Endothelial cell of umbilical vein (primary cell): ENCODE results near the gene LIN28B. TPM values are rescaled to one million over a fixed set of nuclear protein-coding genes. Genes with fewer than 3 reads are reported as not detected.

ENCODE experiments used
- BruUV-seq: library from RNA; stranded (reverse); fragments of 400-500 nt; replicated peaks from 2 replicates; lab custom pipeline; 2021; lab: Mats Ljungman, UMichigan
- CTCF ChIA-PET: fragments of 300-600, 350-600 bp; sonication (Branson Sonifier 250); formaldehyde crosslinking; loops from one replicate; lab custom pipeline; 2021; ENCODE audit warnings: antibody characterized with exemption, inconsistent platforms; lab: Charles Lee
- POLR2A ChIA-PET: fragments of 300-600, 350-600 bp; sonication (Branson Sonifier 250); formaldehyde crosslinking; loops from one replicate; lab custom pipeline; 2021; ENCODE audit warnings: antibody characterized with exemption, inconsistent platforms; lab: Charles Lee
- DNase-seq: peaks from one replicate; pipeline ENCODE4 v3.0.0-alpha.2; 2011; ENCODE audit warnings: low read depth, low spot score
- FAIRE-seq: peaks from 2 replicates; lab custom pipeline; 2011; peaks lifted over from hg19 to GRCh38; lab: Jason Lieb, UNC
- H2AFZ ChIP-seq: 2 replicates; pipeline ENCODE4 v1.6.0; 2012; ENCODE audit warnings: low read depth, low read length, control low read depth, inconsistent platforms
- H3K27ac ChIP-seq: 2 replicates; pipeline ENCODE4 v1.5.1; 2011; ENCODE audit warnings: low read depth, mild to moderate bottlenecking, control low read depth, low read length, moderate library complexity; ENCODE audit not compliant: insufficient read depth
- H3K27me3 ChIP-seq, 2 experiments: 2 replicates each; pipeline versions ENCODE4 v1.6.0 to v1.6.1; 2011; ENCODE audit warnings: low read length in 2 of 2, mixed read lengths in 1 of 2; ENCODE audit not compliant: control insufficient read depth in 2 of 2, insufficient read depth in 2 of 2
- H3K36me3 ChIP-seq, 2 experiments: 2 replicates in 1 of 2; 3 replicates in 1 of 2; pipeline ENCODE4 v1.5.1; 2011; ENCODE audit warnings: low read length in 2 of 2, mild to moderate bottlenecking in 1 of 2, moderate library complexity in 1 of 2; ENCODE audit not compliant: control insufficient read depth in 2 of 2, insufficient read depth in 2 of 2; ENCODE audit errors: extremely low read depth in 1 of 2
- H3K4me1 ChIP-seq: 3 replicates; pipeline ENCODE4 v1.5.1; 2011; ENCODE audit warnings: mild to moderate bottlenecking, low read length; ENCODE audit not compliant: control insufficient read depth, insufficient read depth; ENCODE audit errors: extremely low read depth
- H3K4me2 ChIP-seq: 2 replicates; pipeline ENCODE4 v1.6.1; 2011; ENCODE audit warnings: low read length, control low read depth, mixed read lengths; ENCODE audit not compliant: insufficient read depth
- H3K4me3 ChIP-seq, 3 experiments: fragments of 200-600 bp in 1 of 3; sonication (generic), shearing (Covaris generic) in 1 of 3; replicated peaks in 1 of 3; 2 replicates each; pipeline ENCODE4 v1.5.1; 2011 to 2016; ENCODE audit warnings: control low read depth in 3 of 3, low read length in 3 of 3, mild to moderate bottlenecking in 2 of 3, inconsistent platforms in 1 of 3, low read depth in 1 of 3, moderate library complexity in 1 of 3; ENCODE audit not compliant: insufficient read depth in 1 of 3
- H3K79me2 ChIP-seq: 2 replicates; pipeline ENCODE4 v1.6.0; 2012; ENCODE audit warnings: low read length, inconsistent platforms; ENCODE audit not compliant: control insufficient read depth, insufficient read depth
- H3K9ac ChIP-seq: replicated peaks from 2 replicates; pipeline ENCODE3; 2011; ENCODE audit warnings: low read length, control low read depth; ENCODE audit not compliant: insufficient read depth; ENCODE audit errors: extremely low read depth
- H3K9me1 ChIP-seq: replicated peaks from 3 replicates; pipeline ENCODE4 v1.6.0; 2011; ENCODE audit warnings: mild to moderate bottlenecking, low read length; ENCODE audit not compliant: control insufficient read depth, insufficient read depth; ENCODE audit errors: extremely low read depth
- H3K9me3 ChIP-seq: replicated peaks from 2 replicates; pipeline ENCODE4 v1.5.1; 2012; ENCODE audit warnings: low read length, inconsistent platforms; ENCODE audit not compliant: control insufficient read depth, insufficient read depth
- H4K20me1 ChIP-seq: replicated peaks from 2 replicates; pipeline ENCODE3; 2011; ENCODE audit warnings: mild to moderate bottlenecking, low read length; ENCODE audit not compliant: control insufficient read depth, insufficient read depth; ENCODE audit errors: extremely low read depth
- FOS ChIP-seq: IDR thresholded peaks from 2 replicates; pipeline ENCODE4 v1.6.1; 2011; ENCODE audit warnings: mild to moderate bottlenecking, low read length, moderate library complexity, borderline replicate concordance; ENCODE audit not compliant: insufficient read depth
- GATA2 ChIP-seq: IDR thresholded peaks from 2 replicates; pipeline ENCODE4 v1.7.0; 2011; ENCODE audit warnings: low read depth, mild to moderate bottlenecking, moderate library complexity, mixed read lengths, low read length; ENCODE audit not compliant: insufficient read length, insufficient read depth
- JUN ChIP-seq: IDR thresholded peaks from 2 replicates; pipeline ENCODE4 v1.6.1; 2011; ENCODE audit warnings: borderline replicate concordance, low read depth; ENCODE audit not compliant: insufficient read length, insufficient read depth
- MAX ChIP-seq: IDR thresholded peaks from 2 replicates; pipeline ENCODE4 v1.6.1; 2011; ENCODE audit not compliant: insufficient read depth, insufficient read length
- MYC ChIP-seq: IDR thresholded peaks from one replicate; pipeline ENCODE4 v1.6.1; 2011; ENCODE audit warnings: mild to moderate bottlenecking, low read depth, low read length
- POLR2A ChIP-seq: IDR thresholded peaks from 2 replicates; pipeline ENCODE4 v1.6.1; 2012; ENCODE audit warnings: low read depth, mild to moderate bottlenecking, control low read depth, low read length
- POLR2AphosphoS5 ChIP-seq: IDR thresholded peaks from 2 replicates; pipeline ENCODE4 v1.6.1; 2012; ENCODE audit warnings: low read depth, mild to moderate bottlenecking, control low read depth, low read length, moderate library complexity; ENCODE audit not compliant: insufficient read depth
- dilution Hi-C: fragments of 300-500 bp; cut with MboI; formaldehyde crosslinking; loops from one replicate; pipeline ENCODE4 v1.15.0; 2019; ENCODE audit warnings: low sequenced_read_pairs; ENCODE audit not compliant: extremely low pct_ligation_motif_present
- intact Hi-C: fragments of 100-400 bp; cut with micrococcal nuclease; formaldehyde crosslinking; loops from one replicate; pipeline ENCODE4 v1.10.0; 2022
- polyA plus RNA-seq, 4 experiments: library from polyadenylated mRNA; depleted of rRNA in 3 of 4; stranded (reverse) in 3 of 4; unstranded in 1 of 4; fragments of >200 nt; gene quantifications; 2 replicates each; pipeline versions ENCODE4 v1.2.1 to v1.2.3, GENCODE V29; 2011 to 2012; ENCODE audit warnings: missing spikeins in 1 of 4
- total RNA-seq: library from RNA; stranded (reverse); gene quantifications from 2 replicates; pipeline ENCODE4 v1.2.3, GENCODE V29; 2021
- TF ChIP-seq, protein P1 (sequence below), 2 donors: IDR thresholded peaks; 1 replicate in 1 of 2; 2 replicates in 1 of 2; pipeline ENCODE4 v1.5.1; 2011; ENCODE audit warnings: low read length in 2 of 2, mild to moderate bottlenecking in 2 of 2, moderate library complexity in 2 of 2, control low read depth in 1 of 2, inconsistent platforms in 1 of 2, low read depth in 1 of 2; ENCODE audit not compliant: insufficient read depth in 1 of 2; ENCODE audit errors: extremely low read depth in 1 of 2

Gene LIN28B
- total and polyA plus RNA-seq, 2 donors (not counting 3 experiments of a cell fraction or from before 2014, with no cell fraction given): not detected

DNA sequence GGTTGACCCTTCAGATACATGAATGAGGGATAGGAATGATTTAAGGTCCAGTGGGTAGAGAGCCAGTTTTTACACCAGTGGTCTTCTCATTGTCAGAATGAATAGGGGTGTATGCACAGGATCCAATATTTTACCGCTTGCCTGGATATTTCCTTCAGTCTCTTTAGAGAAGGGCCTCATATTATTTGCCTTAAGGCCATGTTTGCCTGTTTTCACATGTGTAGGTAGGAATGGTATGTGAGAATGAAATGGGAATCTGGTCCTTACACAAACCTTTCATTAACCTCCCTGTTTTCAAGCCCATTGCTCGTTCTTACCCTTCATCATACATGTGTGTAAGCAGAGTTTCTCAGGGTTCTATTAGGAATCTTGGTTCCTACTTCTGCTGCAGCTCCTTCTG lies 62.4 kb downstream of the LIN28B start:
- H3K79me2 ChIP-seq: no peaks in the 10 kb centered on the region
- POLR2A ChIA-PET: no interaction called here
- intact Hi-C loops: no loop called here
- BruUV-seq: no TSS peak
- CTCF ChIA-PET: interaction anchor here (0.9 to 2.1 kb wide), 2 partner anchors 59 kb away, joined by 3 to 7 read pairs; no protein-coding TSS in a partner anchor
- no peaks in the 10 kb centered on the region for H3K9me3 ChIP-seq
- H3K9me1 ChIP-seq: no peaks in the 10 kb centered on the region
- H2AFZ ChIP-seq: peak overlapping the region; percentile 14
- H3K27me3 ChIP-seq: no peaks in the 10 kb centered on the region
- dilution Hi-C loops: no loop called here
- no peak overlapping the region for H3K9ac ChIP-seq
- no peak overlapping the region for H3K4me2 ChIP-seq
- H4K20me1 ChIP-seq: no peaks in the 10 kb centered on the region
- H3K4me1 ChIP-seq: peaks cover 4% of the 10 kb centered on the region
- no peak for FAIRE-seq
- no peak overlapping the region for H3K27ac ChIP-seq
- no peaks in the 10 kb centered on the region for H3K36me3 ChIP-seq
- no peak for TF ChIP-seq JUN
- no peak for TF ChIP-seq POLR2A
- TF ChIP-seq, protein P1, sequence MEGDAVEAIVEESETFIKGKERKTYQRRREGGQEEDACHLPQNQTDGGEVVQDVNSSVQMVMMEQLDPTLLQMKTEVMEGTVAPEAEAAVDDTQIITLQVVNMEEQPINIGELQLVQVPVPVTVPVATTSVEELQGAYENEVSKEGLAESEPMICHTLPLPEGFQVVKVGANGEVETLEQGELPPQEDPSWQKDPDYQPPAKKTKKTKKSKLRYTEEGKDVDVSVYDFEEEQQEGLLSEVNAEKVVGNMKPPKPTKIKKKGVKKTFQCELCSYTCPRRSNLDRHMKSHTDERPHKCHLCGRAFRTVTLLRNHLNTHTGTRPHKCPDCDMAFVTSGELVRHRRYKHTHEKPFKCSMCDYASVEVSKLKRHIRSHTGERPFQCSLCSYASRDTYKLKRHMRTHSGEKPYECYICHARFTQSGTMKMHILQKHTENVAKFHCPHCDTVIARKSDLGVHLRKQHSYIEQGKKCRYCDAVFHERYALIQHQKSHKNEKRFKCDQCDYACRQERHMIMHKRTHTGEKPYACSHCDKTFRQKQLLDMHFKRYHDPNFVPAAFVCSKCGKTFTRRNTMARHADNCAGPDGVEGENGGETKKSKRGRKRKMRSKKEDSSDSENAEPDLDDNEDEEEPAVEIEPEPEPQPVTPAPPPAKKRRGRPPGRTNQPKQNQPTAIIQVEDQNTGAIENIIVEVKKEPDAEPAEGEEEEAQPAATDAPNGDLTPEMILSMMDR (IDR thresholded peaks at IDR 0.05; ENCODE audit: extremely low read depth in 1 of 2, insufficient read depth in 1 of 2, low read depth in 1 of 2, low read length in 2 of 2): no peak
- no peak for TF ChIP-seq MYC
- no peak for TF ChIP-seq POLR2AphosphoS5
- no peak for TF ChIP-seq GATA2
- no peak for TF ChIP-seq FOS
- no peak overlapping the region for H3K4me3 ChIP-seq
- DNase-seq: no peak

DNA sequence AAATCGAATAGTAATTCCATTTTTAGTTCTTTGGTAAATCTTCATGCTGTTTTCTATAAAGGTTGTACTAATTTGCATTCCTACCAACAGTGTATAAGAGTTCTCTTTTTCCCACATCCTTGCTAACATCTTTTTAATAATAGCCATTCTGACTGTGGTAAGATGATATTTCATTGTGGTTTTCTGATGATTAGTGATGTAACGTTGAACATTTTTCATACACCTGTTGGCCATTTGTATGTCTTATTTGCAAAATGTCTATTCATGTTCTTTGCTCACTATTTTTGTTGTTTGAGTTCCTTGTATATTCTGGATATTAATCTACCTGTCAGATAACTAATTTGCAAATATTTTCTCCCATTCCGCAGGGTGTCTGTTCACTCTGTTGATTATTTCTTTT lies 64.5 kb downstream of the LIN28B start:
- no peak overlapping the region for H2AFZ ChIP-seq
- intact Hi-C loops: no loop called here
- ChIA-PET CTCF (no interaction called here), POLR2A (no interaction called here)
- no peak overlapping the region for H3K27ac ChIP-seq
- H3K9me3 ChIP-seq: no peaks in the 10 kb centered on the region
- no peaks in the 10 kb centered on the region for H3K79me2 ChIP-seq
- no peaks in the 10 kb centered on the region for H3K36me3 ChIP-seq
- no peak for DNase-seq
- H3K9ac ChIP-seq: no peak overlapping the region
- dilution Hi-C loops: no loop called here
- no peaks in the 10 kb centered on the region for H3K27me3 ChIP-seq
- no peak for FAIRE-seq
- H4K20me1 ChIP-seq: no peaks in the 10 kb centered on the region
- peaks cover 4% of the 10 kb centered on the region for H3K4me1 ChIP-seq
- H3K9me1 ChIP-seq: no peaks in the 10 kb centered on the region
- no peak overlapping the region for H3K4me2 ChIP-seq
- H3K4me3 ChIP-seq: no peak overlapping the region
- BruUV-seq: no TSS peak
- no peak for TF ChIP-seq FOS
- TF ChIP-seq MYC: no peak
- TF ChIP-seq JUN: no peak
- no peak for TF ChIP-seq MAX
- no peak for TF ChIP-seq POLR2A
